ENCODE data around the gene SCG3.

Gene SCG3

GRCh38 chr15:51677452-51677851, 3.9 kb upstream of the SCG3 start:
- DNase-seq (ENCODE audit: low read depth in 2 of 2, low spot score in 1 of 2): no peak

- DNase-seq (ENCODE audit: low read depth in 2 of 2, low spot score in 1 of 2): no peak
Measured at GRCh38 chr15:51678096-51678495, 3.2 kb upstream of the SCG3 start.

GRCh38 chr15:51680321-51680720, 982 bp upstream of the SCG3 start:
- DNase-seq (ENCODE audit: low read depth in 2 of 2, low spot score in 1 of 2): no peak

GRCh38 chr15:51687565-51687964, 6.3 kb downstream of the SCG3 start:
- DNase-seq (ENCODE audit: low read depth in 2 of 2, low spot score in 1 of 2): no peak

GRCh38 chr15:51688863-51689262, 7.6 kb downstream of the SCG3 start:
- DNase-seq (ENCODE audit: low read depth in 2 of 2, low spot score in 1 of 2): no peak

- no peak for DNase-seq (ENCODE audit: low read depth in 2 of 2, low spot score in 1 of 2)
Measured at GRCh38 chr15:51692154-51692553, 10.9 kb downstream of the SCG3 start.

GRCh38 chr15:51696566-51696965, 15.3 kb downstream of the SCG3 start:
- no peak for DNase-seq (ENCODE audit: low read depth in 2 of 2, low spot score in 1 of 2)

GRCh38 chr15:51697163-51697562, 15.9 kb downstream of the SCG3 start:
- DNase-seq (ENCODE audit: low read depth in 2 of 2, low spot score in 1 of 2): no peak

GRCh38 chr15:51699373-51699772, 18.1 kb downstream of the SCG3 start:
- no peak for DNase-seq (ENCODE audit: low read depth in 2 of 2, low spot score in 1 of 2)

- DNase-seq (ENCODE audit: low read depth in 2 of 2, low spot score in 1 of 2): no peak
Measured at GRCh38 chr15:51702710-51703109, 21.4 kb downstream of the SCG3 start.

GRCh38 chr15:51706291-51706690, 25.0 kb downstream of the SCG3 start:
- no peak for DNase-seq (ENCODE audit: low read depth in 2 of 2, low spot score in 1 of 2)

- no peak for DNase-seq (ENCODE audit: low read depth in 2 of 2, low spot score in 1 of 2)
Measured at GRCh38 chr15:51706926-51707608, 25.8 kb downstream of the SCG3 start.

- DNase-seq (ENCODE audit: low read depth in 2 of 2, low spot score in 1 of 2): no peak
Measured at GRCh38 chr15:51708013-51708412, 26.7 kb downstream of the SCG3 start.

- DNase-seq (ENCODE audit: low read depth in 2 of 2, low spot score in 1 of 2): no peak
Measured at GRCh38 chr15:51709031-51709430, 27.7 kb downstream of the SCG3 start.

GRCh38 chr15:51714162-51714561, 32.9 kb downstream of the SCG3 start:
- DNase-seq (ENCODE audit: low read depth in 2 of 2, low spot score in 1 of 2): no peak

GRCh38 chr15:51714911-51715310, 33.6 kb downstream of the SCG3 start:
- no peak for DNase-seq (ENCODE audit: low read depth in 2 of 2, low spot score in 1 of 2)

GRCh38 chr15:51718219-51718618, 36.9 kb downstream of the SCG3 start:
- no peak for DNase-seq (ENCODE audit: low read depth in 2 of 2, low spot score in 1 of 2)

- DNase-seq (ENCODE audit: low read depth in 2 of 2, low spot score in 1 of 2): no peak
Measured at GRCh38 chr15:51718746-51719145, 37.4 kb downstream of the SCG3 start.

GRCh38 chr15:51720201-51720995, 39.1 kb downstream of the SCG3 start:
- no peak for DNase-seq (ENCODE audit: low read depth in 2 of 2, low spot score in 1 of 2)

GRCh38 chr15:51721199-51721960, 40.1 kb downstream of the SCG3 start:
- DNase-seq (ENCODE audit: low read depth in 2 of 2, low spot score in 1 of 2): no peak

GRCh38 chr15:51724199-51724598, 42.9 kb downstream of the SCG3 start:
- no peak for DNase-seq (ENCODE audit: low read depth in 2 of 2, low spot score in 1 of 2)

- DNase-seq (ENCODE audit: low read depth in 2 of 2, low spot score in 1 of 2): no peak
Measured at GRCh38 chr15:51724673-51725072, 43.4 kb downstream of the SCG3 start.
